K562 (cell line): Measurements from ENCODE around the gene ICAM1. TPM values are rescaled to one million over a fixed set of nuclear protein-coding genes. Genes with fewer than 3 reads are reported as not detected.

Source experiments
- BCLAF1 ChIP-seq, 2 experiments: fragments of 450-650 bp in 1 of 2; IDR thresholded peaks; 2 replicates each; pipeline ENCODE4 v1.6.1; 2011 to 2017; ENCODE audit warnings: low read depth in 2 of 2, antibody characterized with exemption in 1 of 2, borderline replicate concordance in 1 of 2, low read length in 1 of 2, mild to moderate bottlenecking in 1 of 2, mixed read lengths in 1 of 2; ENCODE audit not compliant: control insufficient read depth in 1 of 2
- CBX2 ChIP-seq: fragments of 200-600 bp; sonication (generic); IDR thresholded peaks from one replicate; pipeline ENCODE4 v1.6.1; 2012; ENCODE audit warnings: mild to moderate bottlenecking, low read length, inconsistent platforms; ENCODE audit not compliant: insufficient read depth, poor library complexity, severe bottlenecking
- CHD7 ChIP-seq: fragments of 200-600 bp; sonication (generic); IDR thresholded peaks from one replicate; pipeline ENCODE4 v1.6.1; 2012; ENCODE audit warnings: mild to moderate bottlenecking, low read depth, low read length, inconsistent platforms
- JUNB ChIP-seq: fragments of 450-650 bp; formaldehyde crosslinking; conservative IDR thresholded peaks from 2 replicates; pipeline ENCODE4 v1.4.0; 2020; ENCODE audit warnings: mild to moderate bottlenecking
- NUFIP1 ChIP-seq: fragments of 450-650 bp; IDR thresholded peaks from 2 replicates; pipeline ENCODE4 v1.6.1; 2018; ENCODE audit not compliant: partially characterized antibody
- TFAP4 ChIP-seq: sonication (generic); formaldehyde crosslinking; IDR thresholded peaks from 2 replicates; pipeline ENCODE4 v1.8.0; 2022; ENCODE audit warnings: missing genetic modification reagents, mild to moderate bottlenecking, moderate library complexity, borderline replicate concordance
- ZNF395 ChIP-seq: fragments of 200-800 bp; sonication (Bioruptor generic); IDR thresholded peaks from 2 replicates; pipeline ENCODE4 v1.6.1; 2017; ENCODE audit warnings: missing genetic modification characterization, missing compliant biosample characterization
- polyA plus RNA-seq, 8 experiments: library from polyadenylated mRNA; depleted of rRNA in 4 of 8; stranded (reverse) in 5 of 8; unstranded in 3 of 8; fragments of >200 nt; fragmentation: Nextera tagmentation in 2 of 8; fragmentation: Illumina TruSeq in 1 of 8; extraction: Ambion mirVana in 2 of 8; extraction: Trizol in 1 of 8; gene quantifications; 2 replicates each; pipeline versions ENCODE4 v1.2.1 to v1.2.3, GENCODE V29; 2011 to 2014; ENCODE audit warnings: inconsistent platforms in 1 of 8, missing spikeins in 1 of 8
- total RNA-seq, 7 experiments: library from RNA; depleted of rRNA in 6 of 7; stranded (reverse); fragments of >200 nt in 6 of 7; fragmentation: Illumina TruSeq in 2 of 7; extraction: Trizol in 2 of 7; gene quantifications; 2 replicates each; pipeline versions ENCODE4 v1.2.1 to v1.2.3, GENCODE V29; 2011 to 2021; ENCODE audit warnings: low replicate concordance in 1 of 7

ICAM1 gene
- total and polyA plus RNA-seq, 9 of the 15 experiments (the other 6 are each of a cell fraction or from before 2014, with no cell fraction given), result 2.3 to 24.4 (median 13.4) TPM

GRCh38 chr19:10289836-10290356 is 19.0 kb downstream of the ICAM1 start, which contains the start of gene ICAM5 (continued):
- TF ChIP-seq ZNF395 (no peak; the same call in 1 of the 2 replicates), BCLAF1 (IDR thresholded peaks at IDR 0.05; ENCODE audit: borderline replicate concordance in 1 of 2, control insufficient read depth in 1 of 2, low read depth in 2 of 2, low read length in 1 of 2) (no peak), CBX2 (no peak), TFAP4 (CRISPR knock-in tag) (no peak; the same call in 1 of the 2 replicates), CHD7 (no peak), NUFIP1 (no peak), JUNB (CRISPR knock-in tag) (no peak)
